ACHN (cell line): ENCODE measurements around the gene GMDS.

ENCODE experiments used
- DNase-seq: peaks from one replicate; pipeline ENCODE4 v3.0.0-alpha.2; 2015
- in situ Hi-C: cut with HindIII; loops from 2 replicates; pipeline ENCODE4 v1.10.0; 2017; ENCODE audit warnings: low sequenced_read_pairs, low pct_ligation_motif_present, low pct_unique_long_range_greater_than_20kb

The GMDS gene

GRCh38 chr6:2157441-2158127 is 87.8 kb downstream of the GMDS start:
- DNase-seq = no peak
- in situ Hi-C loops = no loop called here

GRCh38 chr6:2155206-2155605 is 90.2 kb downstream of the GMDS start:
- DNase-seq = no peak
- in situ Hi-C loops = no loop called here

- in situ Hi-C loops = no loop called here
- DNase-seq = no peak
These were observed 95.9 kb downstream of the GMDS start for GRCh38 chr6:2149361-2150006.

GRCh38 chr6:2148748-2149147 is 96.7 kb downstream of the GMDS start:
- DNase-seq = no peak
- in situ Hi-C loops = no loop called here

GRCh38 chr6:2147766-2148448 is 97.5 kb downstream of the GMDS start:
- no peak for DNase-seq
- in situ Hi-C loops = no loop called here

GRCh38 chr6:2147261-2147660 is 98.1 kb downstream of the GMDS start:
- in situ Hi-C loops = no loop called here
- no peak for DNase-seq

GRCh38 chr6:2144210-2144609 is 101.2 kb downstream of the GMDS start:
- in situ Hi-C loops = no loop called here

GRCh38 chr6:2141644-2142290 is 103.6 kb downstream of the GMDS start:
- no peak for DNase-seq
- in situ Hi-C loops = no loop called here

More at GRCh38 chr6:2144210-2144609, 101.2 kb downstream of the GMDS start:
- DNase-seq = no peak

GRCh38 chr6:2140438-2141128 is 104.8 kb downstream of the GMDS start:
- in situ Hi-C loops = no loop called here
- no peak for DNase-seq

- in situ Hi-C loops = no loop called here
- no peak for DNase-seq
These were observed 110.0 kb downstream of the GMDS start for GRCh38 chr6:2135401-2135800.

- no peak for DNase-seq
- in situ Hi-C loops = no loop called here
These were observed 110.9 kb downstream of the GMDS start for GRCh38 chr6:2134554-2134953.

- DNase-seq = no peak
- in situ Hi-C loops = no loop called here
These were observed 111.6 kb downstream of the GMDS start for GRCh38 chr6:2133716-2134310.

- DNase-seq = no peak
- in situ Hi-C loops = no loop called here
These were observed 112.5 kb downstream of the GMDS start for GRCh38 chr6:2132916-2133315.

GRCh38 chr6:2132416-2132815 is 113.0 kb downstream of the GMDS start:
- DNase-seq = no peak
- in situ Hi-C loops = no loop called here

GRCh38 chr6:2129182-2129621 is 116.2 kb downstream of the GMDS start:
- DNase-seq = no peak
- in situ Hi-C loops = no loop called here

- in situ Hi-C loops = no loop called here
- no peak for DNase-seq
These were observed 117.9 kb downstream of the GMDS start for GRCh38 chr6:2127484-2127911.

GRCh38 chr6:2126351-2126750 is 119.1 kb downstream of the GMDS start:
- in situ Hi-C loops = no loop called here

GRCh38 chr6:2125158-2125557 is 120.2 kb downstream of the GMDS start:
- DNase-seq = no peak
- in situ Hi-C loops = no loop called here

More at GRCh38 chr6:2126351-2126750, 119.1 kb downstream of the GMDS start:
- DNase-seq = no peak
